Esophagus (tissue), 2 donors: ENCODE data around the gene GLI3. TPM values are rescaled to one million over a fixed set of nuclear protein-coding genes. Genes with fewer than 3 reads are reported as not detected.

Experiments used
- H3K27ac ChIP-seq, 2 donors: one replicate each; pipeline ENCODE4 v1.5.1; 2013; ENCODE audit warnings: low read depth in 2 of 2, mild to moderate bottlenecking in 2 of 2, inconsistent platforms in 1 of 2, low read length in 1 of 2, moderate library complexity in 1 of 2
- H3K27me3 ChIP-seq, 2 donors: one replicate each; pipeline ENCODE4 v1.6.1; 2013; ENCODE audit warnings: low read length in 2 of 2, control low read depth in 1 of 2, mild to moderate bottlenecking in 1 of 2; ENCODE audit not compliant: insufficient read depth in 2 of 2, control insufficient read depth in 1 of 2
- H3K36me3 ChIP-seq, 2 donors: one replicate each; pipeline ENCODE4 v1.6.1; 2013; ENCODE audit warnings: low read length in 1 of 2; ENCODE audit not compliant: control insufficient read depth in 2 of 2, insufficient read depth in 2 of 2
- H3K4me1 ChIP-seq, 2 donors: one replicate each; pipeline ENCODE4 v1.6.1; 2013; ENCODE audit warnings: low read length in 1 of 2; ENCODE audit not compliant: control insufficient read depth in 2 of 2, insufficient read depth in 2 of 2
- H3K4me3 ChIP-seq, 2 donors: one replicate each; pipeline ENCODE4 v1.5.1; 2013; ENCODE audit warnings: low read length in 2 of 2, mild to moderate bottlenecking in 2 of 2, low read depth in 1 of 2, moderate library complexity in 1 of 2
- H3K9me3 ChIP-seq, 2 donors: one replicate each; pipeline ENCODE4 v1.6.1; 2013; ENCODE audit warnings: mild to moderate bottlenecking in 2 of 2, low read depth in 1 of 2, low read length in 1 of 2, moderate library complexity in 1 of 2; ENCODE audit not compliant: control insufficient read depth in 2 of 2, insufficient read depth in 1 of 2
- WGBS, 2 donors: extraction: QIAGEN DNeasy Blood & Tissue Kit; methylation state at CpG; one replicate each; pipeline ENCODE4 v1.1.7; 2013; 5-methylcytosine and 5-hydroxymethylcytosine counted together
- polyA plus RNA-seq, 2 donors: library from polyadenylated mRNA; stranded (reverse); fragments of 200-250 nt; gene quantifications; one replicate each; pipeline ENCODE4 v1.2.3, GENCODE V29; 2013
- donor health status: healthy with polysubstance abuse.
- donor health status: Bipolar disorder and iron deficiency.

GLI3 gene
- polyA plus RNA-seq, 2 donors, result 1.0 to 1.8 TPM

DNA sequence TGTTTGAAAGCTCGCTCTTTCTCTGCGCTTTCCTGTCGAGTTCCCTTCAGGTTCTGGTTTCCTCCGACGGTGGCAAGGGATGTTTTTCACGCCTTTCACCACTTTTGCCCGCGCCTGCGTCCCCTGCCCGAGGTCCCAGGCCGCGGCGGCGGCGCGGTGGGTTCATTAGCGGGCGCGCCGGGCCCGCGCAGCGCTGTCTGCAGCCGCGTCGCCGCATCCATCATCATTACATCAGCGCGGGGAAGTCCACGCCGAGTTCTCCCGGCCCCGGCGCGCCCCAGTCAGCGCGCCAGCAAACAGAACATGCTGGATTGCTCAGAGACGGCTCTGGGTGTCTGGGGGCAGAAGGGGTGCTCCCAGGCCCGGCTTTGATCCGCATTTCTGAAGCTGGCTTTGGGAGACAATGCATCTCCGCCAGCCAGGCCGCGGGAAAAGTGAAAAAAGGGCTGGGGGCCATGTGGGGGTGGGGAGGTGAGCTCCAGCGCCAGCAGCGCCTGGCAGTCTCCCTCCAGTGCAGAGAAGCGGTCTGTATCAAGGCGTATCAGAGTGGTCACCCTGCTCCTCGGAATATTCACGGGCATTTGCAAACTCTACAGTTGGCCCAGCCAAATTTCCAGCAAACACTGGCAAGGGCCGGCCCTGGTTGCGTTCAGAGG, 8.9 kb downstream of the GLI3 start:
- 9 to 18% methylated on average over 51 of the region's 51 CpGs for WGBS, 2 donors
- Histone ChIP-seq H3K4me3 (peak overlapping the region; percentile 25 to 34), H3K4me1 (peaks cover 2 to 4% of the 10 kb centered on the region in 2 donors), H3K9me3 (no peaks in the 10 kb centered on the region), H3K36me3 (no peaks in the 10 kb centered on the region), H3K27me3 (no peaks in the 10 kb centered on the region), H3K27ac (no peak overlapping the region)

DNA sequence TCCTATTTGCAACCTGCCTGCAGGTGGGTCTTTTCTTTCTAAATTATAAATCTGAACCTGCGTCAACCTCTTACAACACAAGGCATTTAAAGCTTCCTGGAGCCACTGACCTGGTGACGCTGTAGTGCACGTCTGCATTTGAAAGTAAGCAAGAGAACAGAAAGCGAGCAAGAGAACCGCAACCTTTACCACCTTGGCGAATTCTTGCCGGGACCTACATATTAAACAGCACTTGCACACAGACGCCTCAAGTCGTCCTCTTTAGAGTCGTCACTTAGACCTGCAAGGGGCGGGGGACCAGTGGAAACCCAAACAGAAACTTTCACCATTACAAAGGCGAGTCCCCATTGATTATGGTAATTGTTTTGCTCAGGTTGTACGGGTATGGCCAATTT, 9.5 kb downstream of the GLI3 start:
- Histone ChIP-seq H3K4me1 (peaks cover 2 to 4% of the 10 kb centered on the region in 2 donors), H3K27me3 (no peaks in the 10 kb centered on the region), H3K9me3 (no peaks in the 10 kb centered on the region), H3K36me3 (no peaks in the 10 kb centered on the region), H3K27ac (no peak overlapping the region), H3K4me3 (peak overlapping the region; percentile 25 to 34)
- 34 to 48% methylated on average over 13 of the region's 13 CpGs for WGBS, 2 donors

DNA sequence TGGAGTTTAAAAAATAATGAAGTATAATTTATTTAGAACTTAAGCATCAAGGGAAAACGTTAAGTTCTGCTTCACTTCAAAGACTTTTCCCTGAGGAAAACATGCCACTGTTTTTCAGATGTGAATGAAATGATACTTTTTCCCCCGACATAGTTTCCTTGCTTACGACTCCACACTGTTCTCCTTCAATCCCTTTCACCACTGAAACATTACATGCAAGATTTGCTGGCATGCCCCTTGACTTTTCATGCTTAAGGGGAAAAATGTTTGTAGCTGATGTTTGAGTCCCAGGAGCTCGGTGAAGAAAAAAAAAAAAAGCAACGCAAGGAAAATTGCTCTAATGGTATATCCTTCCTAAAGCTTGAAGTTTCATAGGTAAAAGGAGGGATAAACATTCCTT, 10.0 kb downstream of the GLI3 start:
- H3K27me3 ChIP-seq, result no peaks in the 10 kb centered on the region
- no peaks in the 10 kb centered on the region for H3K36me3 ChIP-seq
- no peak overlapping the region for H3K27ac ChIP-seq
- no peak overlapping the region for H3K4me3 ChIP-seq
- peaks cover 2 to 4% of the 10 kb centered on the region in 2 donors for H3K4me1 ChIP-seq
- no peaks in the 10 kb centered on the region for H3K9me3 ChIP-seq
- 42 to 47% methylated on average over 5 of the region's 5 CpGs for WGBS, 2 donors

- Histone ChIP-seq H3K36me3 (no peaks in the 10 kb centered on the region), H3K9me3 (no peaks in the 10 kb centered on the region), H3K4me1 (peaks cover 2 to 4% of the 10 kb centered on the region in 2 donors), H3K27me3 (no peaks in the 10 kb centered on the region), H3K27ac (no peak overlapping the region), H3K4me3 (no peak overlapping the region)
- 68 to 72% methylated on average over 5 of the region's 5 CpGs for WGBS, 2 donors
Measured at GRCh38 chr7:42226354-42226941, 10.6 kb downstream of the GLI3 start.

GRCh38 chr7:42224391-42225003, 12.5 kb downstream of the GLI3 start:
- Histone ChIP-seq H3K9me3 (no peaks in the 10 kb centered on the region), H3K4me3 (no peak overlapping the region), H3K27ac (no peak overlapping the region), H3K36me3 (no peaks in the 10 kb centered on the region), H3K27me3 (no peaks in the 10 kb centered on the region), H3K4me1 (peaks cover 2 to 4% of the 10 kb centered on the region in 2 donors)
- WGBS, 2 donors, result 84 to 91% methylated on average over 8 of the region's 8 CpGs

GRCh38 chr7:42222891-42223290, 14.1 kb downstream of the GLI3 start:
- WGBS, 2 donors, result 60% methylated on average over 11 of the region's 11 CpGs

GRCh38 chr7:42222125-42222524, 14.9 kb downstream of the GLI3 start:
- Histone ChIP-seq H3K4me3 (no peak overlapping the region), H3K27me3 (no peaks in the 10 kb centered on the region), H3K9me3 (no peaks in the 10 kb centered on the region), H3K27ac (peak overlapping the region in 1 of 2 donors; percentile 27), H3K4me1 (peaks cover 2% of the 10 kb centered on the region in 2 donors), H3K36me3 (no peaks in the 10 kb centered on the region)
- 77 to 92% methylated on average over 2 of the region's 2 CpGs for WGBS, 2 donors

More at GRCh38 chr7:42222891-42223290, 14.1 kb downstream of the GLI3 start:
- Histone ChIP-seq H3K36me3 (no peaks in the 10 kb centered on the region), H3K27me3 (no peaks in the 10 kb centered on the region), H3K27ac (no peak overlapping the region), H3K4me3 (no peak overlapping the region), H3K4me1 (peaks cover 2% of the 10 kb centered on the region in 2 donors), H3K9me3 (no peaks in the 10 kb centered on the region)

- WGBS, 2 donors, result 87% methylated on average over 5 of the region's 5 CpGs
- Histone ChIP-seq H3K4me3 (no peak overlapping the region), H3K27ac (no peak overlapping the region)
Measured at GRCh38 chr7:42221304-42221703, 15.7 kb downstream of the GLI3 start.

GRCh38 chr7:42219447-42219846, 17.6 kb downstream of the GLI3 start:
- H3K4me3 ChIP-seq, result no peak overlapping the region
- H3K27ac ChIP-seq, result no peak overlapping the region
- H3K4me1 ChIP-seq, result peaks cover 0 to 2% of the 10 kb centered on the region in 2 donors
- 45 to 63% methylated on average over 3 of the region's 3 CpGs for WGBS, 2 donors
- H3K36me3 ChIP-seq, result no peaks in the 10 kb centered on the region
- H3K9me3 ChIP-seq, result no peaks in the 10 kb centered on the region
- no peaks in the 10 kb centered on the region for H3K27me3 ChIP-seq

More at GRCh38 chr7:42221304-42221703, 15.7 kb downstream of the GLI3 start:
- Histone ChIP-seq H3K27me3 (no peaks in the 10 kb centered on the region), H3K36me3 (no peaks in the 10 kb centered on the region), H3K4me1 (peaks cover 2% of the 10 kb centered on the region in 2 donors), H3K9me3 (no peaks in the 10 kb centered on the region)
